Measurements from ENCODE around the gene PTPRA.

PTPRA gene

DNA sequence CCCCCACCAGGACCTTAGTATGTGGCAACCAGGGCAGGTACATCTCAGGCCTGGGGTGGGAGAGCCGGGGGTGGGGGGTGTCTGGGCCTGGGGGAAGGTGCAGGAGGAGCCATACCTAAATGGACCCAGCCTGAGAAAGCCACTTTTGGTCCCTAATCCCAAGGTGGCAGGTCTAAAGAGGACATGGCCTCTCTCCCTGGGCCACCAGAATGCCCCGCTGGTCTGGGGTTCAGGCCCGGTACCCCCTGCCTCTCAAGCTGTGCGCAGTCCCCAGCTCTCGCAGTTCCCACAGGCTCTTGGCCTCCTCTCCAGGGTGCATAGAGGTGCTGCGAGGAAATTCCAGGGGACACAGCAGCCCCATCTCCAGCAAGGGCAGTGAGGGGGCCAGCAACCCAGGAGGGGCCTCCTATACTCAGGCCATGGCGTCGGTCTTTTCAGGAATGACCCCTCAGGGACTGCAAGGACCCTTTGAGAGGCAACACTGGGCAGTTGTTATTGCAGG, 212.3 kb downstream of the PTPRA start:
- ATAC-seq (ENCODE audit: low read depth) (no peak), DNase-seq (ENCODE audit: low spot score in 2 of 2) (no peak)
- Mint-ChIP-seq H3K4me3 (no peak overlapping the region), H3K27me3 (peaks cover 41% of the 10 kb centered on the region), H3K36me3 (no peaks in the 10 kb centered on the region), H3K4me1 (peaks cover 13% of the 10 kb centered on the region), H3K27ac (no peak overlapping the region), H3K9me3 (no peaks in the 10 kb centered on the region)

DNA sequence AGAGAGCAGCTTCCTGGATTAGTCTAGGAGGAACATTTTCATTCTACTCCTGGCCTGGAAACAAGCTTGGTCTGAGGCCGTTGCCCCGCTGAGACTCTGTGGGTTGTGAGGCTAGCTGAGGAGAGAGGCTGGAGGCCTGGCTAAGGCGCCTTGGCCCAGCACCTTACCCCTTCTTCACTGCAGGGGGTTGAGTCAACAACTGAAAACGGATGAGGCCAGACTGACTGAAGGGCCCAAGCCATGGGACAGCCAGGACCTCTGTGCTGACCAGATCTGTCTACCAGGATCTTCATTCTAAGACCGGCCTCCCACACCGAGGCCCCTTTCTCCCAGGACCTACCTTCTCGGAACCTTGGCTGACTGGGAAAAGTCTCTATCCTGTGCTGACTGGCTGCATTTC, 214.8 kb downstream of the PTPRA start:
- Mint-ChIP-seq H3K36me3 (no peaks in the 10 kb centered on the region), H3K9me3 (no peaks in the 10 kb centered on the region), H3K4me3 (no peak overlapping the region), H3K27me3 (peaks cover 28% of the 10 kb centered on the region), H3K4me1 (peaks cover 12% of the 10 kb centered on the region), H3K27ac (no peak overlapping the region)
- ATAC-seq (ENCODE audit: low read depth) = no peak
- DNase-seq (ENCODE audit: low spot score in 2 of 2) = no peak

All from memory B cell (primary cell).